ENCODE measurements around the gene AMPH.

Gene AMPH

DNA sequence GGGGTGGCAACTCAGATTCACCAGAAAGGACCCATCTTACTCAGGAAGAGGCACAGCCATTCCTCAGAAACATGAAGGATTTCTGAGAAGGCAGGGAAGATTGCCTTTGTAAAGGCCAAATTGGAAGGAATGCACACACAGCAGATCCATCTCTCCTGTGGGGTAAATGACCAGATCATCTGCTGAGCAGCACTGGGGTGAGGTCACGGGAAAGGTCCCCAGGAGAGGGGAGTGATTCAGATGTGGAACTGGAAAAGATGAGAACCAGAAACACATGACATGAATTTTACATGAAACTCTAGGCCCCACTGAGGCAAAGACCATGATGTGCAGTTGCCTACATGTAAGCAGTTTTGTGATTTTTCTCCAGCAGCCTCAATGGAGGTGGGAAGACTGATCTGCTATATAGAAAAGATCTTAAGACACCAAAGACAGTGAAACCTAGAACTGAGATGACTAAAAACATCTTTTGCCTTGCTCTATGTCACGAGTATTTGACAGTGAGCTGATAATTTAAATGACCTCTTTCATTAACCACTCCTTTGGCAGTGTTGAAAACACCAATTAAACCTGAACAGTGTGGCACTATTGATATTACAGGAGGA is 91.6 kb downstream of the AMPH start:
- no peak for DNase-seq

DNA sequence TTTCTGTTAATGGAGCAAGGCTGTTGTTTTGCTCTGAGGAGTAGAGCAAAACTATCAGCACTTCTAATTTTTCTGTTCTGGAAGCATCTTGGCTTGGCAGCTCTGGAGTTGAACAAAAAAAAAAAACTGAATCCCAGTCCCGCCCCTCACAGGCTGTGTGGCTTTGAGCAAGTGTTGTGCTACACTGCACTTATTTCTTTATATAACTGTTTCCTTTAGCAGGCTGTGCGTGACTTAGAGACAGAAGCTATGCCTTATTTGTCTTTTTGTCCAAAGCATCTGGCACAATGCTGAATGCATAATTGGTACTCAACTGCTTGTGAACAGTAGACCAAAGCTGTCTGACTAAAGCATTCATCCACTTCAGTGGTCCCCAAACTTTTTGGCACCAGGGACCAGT is 96.1 kb downstream of the AMPH start:
- no peak for DNase-seq

DNA sequence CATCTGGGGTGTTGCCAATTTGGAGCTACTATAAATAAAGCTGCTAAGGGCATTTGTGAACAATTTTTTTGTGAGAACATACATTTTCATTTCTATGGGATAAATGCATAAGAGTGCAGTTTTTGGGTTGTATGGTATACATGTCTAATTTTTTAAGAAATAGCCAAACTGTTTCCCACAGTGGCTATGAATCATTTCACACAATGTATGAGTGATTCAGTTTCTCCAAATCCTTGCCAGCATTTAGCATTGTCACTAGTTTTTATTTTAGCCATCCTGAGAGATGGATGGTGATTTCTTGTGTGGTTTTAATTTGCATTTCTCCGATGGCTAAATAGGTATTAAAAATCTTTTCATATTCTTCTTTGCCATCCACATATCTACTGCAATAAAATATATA is 105.3 kb downstream of the AMPH start:
- no peak for DNase-seq

DNA sequence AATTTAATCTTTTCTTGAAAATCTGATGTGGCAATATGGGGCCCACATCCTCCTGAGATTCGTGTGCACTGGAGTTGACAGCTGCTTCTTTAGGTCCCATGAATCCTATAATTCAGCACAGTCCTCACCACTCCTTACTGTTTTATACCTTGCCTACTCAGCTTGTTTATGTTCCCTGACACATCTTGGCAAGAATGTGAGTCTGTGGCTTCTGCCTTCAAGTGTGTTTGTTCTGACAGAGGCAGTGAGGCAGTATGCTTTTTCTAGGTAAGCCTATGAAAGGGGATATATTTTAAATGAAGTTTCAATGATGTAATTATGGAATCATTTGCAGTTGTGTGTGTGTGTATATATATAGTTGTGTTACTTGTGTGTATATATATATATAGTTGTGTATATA is 106.4 kb downstream of the AMPH start:
- no peak for DNase-seq

DNA sequence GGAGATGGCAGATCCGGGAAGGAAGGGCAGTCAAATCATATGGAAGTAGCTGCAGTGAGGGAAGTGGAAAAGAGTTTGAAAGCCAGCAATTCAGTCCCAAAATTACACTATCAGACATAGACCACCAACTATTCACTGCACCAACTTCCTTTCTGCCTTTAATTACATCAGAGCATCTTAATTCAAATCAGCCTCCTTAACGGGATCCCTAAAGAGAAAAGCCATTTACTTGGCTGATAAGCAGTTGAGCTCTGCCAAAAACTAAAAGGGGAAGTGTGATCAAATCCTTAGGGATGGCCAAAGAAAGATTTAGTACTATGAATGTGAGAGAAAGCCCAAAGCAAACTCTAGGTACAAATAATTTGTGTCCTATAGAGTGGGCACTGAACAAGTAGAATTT is 110.4 kb downstream of the AMPH start:
- no peak for DNase-seq

DNA sequence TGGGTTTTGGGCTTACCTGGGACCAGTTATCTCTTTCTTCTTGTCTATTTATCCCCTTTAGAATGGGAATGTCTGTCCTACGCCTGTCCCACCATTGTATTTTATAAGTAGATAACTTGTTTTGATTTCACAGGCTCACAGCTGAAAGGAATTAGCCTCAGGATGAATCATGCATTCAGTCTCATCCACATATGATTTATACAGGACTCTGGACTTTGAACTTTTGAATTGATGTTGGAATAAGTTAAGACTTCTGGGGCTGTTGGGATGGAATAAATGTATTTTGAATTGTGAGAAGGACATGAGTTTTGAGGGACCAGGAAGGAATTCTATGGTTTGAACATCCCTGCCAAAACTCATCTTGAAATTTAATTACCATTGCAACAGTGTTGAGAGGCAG is 112.6 kb downstream of the AMPH start:
- no peak for DNase-seq

DNA sequence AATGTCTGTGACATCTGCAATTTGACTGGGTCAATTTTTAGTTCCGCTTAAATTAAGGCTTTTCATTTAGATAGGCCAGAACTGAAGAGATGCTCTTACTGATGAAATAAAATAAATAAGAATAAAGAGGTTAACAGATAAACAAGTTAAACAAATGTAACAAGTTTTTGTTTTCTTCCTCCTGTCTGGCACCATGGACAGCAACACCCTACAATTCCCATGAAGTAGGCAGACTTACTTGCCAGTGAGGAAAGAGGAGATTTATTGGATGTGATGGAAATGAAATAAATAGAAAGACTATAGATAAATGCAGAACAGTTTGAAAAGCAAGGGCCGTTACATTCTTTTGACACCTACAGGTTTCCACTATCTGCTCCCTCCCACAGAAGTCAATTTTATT is 118.5 kb downstream of the AMPH start:
- no peak for DNase-seq

DNA sequence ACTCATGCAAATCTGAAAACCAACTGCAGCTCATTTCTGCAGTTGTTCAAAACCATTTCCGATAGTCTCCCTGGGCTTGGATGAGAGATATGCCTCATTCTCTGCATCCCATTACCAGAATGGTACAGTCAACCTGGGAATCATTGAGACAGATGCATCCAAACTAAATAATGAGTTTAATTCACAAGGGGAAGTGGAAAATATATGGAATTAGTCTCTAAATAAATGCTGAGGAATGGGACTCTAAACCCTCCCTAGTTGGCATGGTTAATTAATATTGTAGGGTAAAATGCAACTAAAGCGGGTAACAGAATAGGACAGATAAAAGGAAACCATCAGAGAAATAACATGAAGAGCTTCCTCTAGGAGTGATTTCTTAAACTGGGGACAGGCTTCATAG is 118.9 kb downstream of the AMPH start:
- DNase-seq = no peak

DNA sequence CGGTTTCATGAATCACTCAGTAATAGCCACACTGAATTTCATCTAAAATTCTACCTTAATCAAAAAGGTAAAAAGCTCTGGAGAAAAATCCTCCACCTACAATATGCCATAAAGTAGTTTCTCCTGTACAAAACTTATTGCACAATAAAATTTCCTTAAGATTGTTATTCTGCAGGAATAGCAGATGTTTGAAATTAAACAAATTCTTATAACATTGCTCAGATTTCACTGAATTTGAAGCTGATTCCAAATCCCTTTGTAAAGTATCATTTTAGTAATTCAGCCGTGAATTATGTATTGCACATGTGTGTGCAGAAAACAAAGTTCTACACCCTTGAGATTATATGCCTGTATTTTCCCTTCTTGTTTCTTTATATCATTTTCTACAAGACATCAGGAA is 123.8 kb downstream of the AMPH start:
- DNase-seq = no peak

DNA sequence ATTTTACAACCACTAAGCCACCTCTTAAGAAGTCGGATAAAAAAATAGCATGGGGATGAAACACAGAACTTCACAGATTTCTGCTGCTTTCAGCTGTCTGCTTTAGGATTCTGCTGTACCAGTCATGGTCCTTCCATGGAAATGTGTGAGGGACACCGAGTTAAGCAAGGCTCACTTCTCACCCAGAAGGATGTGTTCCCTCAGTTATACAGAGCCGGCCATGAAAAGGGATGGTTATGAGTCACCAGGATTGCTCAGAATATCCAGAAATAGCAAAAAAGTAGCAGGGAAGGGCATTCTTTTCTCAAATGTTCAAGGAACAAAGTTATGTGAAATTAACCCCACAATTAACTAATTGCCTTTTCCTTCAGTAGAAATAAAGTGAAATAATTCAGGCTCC is 124.4 kb downstream of the AMPH start:
- DNase-seq = no peak

DNA sequence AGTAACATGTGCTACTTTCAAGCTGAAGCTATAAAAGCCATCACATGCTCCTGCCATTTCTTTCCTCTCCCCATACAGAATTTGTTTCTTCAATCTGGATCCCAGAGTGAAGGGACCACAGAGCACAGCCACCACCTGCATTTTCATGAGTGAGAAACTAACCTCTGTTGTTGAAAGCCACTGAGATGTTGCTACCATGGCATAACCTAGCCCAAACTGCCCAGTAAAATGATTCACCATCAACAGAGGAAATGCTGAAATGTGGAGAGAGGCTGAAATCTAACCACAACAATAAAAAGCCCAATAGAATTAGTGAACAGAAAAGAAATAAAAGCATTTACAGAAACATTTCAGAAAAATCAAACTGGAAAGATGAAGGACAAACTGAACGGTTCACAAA is 125.2 kb downstream of the AMPH start:
- no peak for DNase-seq

DNA sequence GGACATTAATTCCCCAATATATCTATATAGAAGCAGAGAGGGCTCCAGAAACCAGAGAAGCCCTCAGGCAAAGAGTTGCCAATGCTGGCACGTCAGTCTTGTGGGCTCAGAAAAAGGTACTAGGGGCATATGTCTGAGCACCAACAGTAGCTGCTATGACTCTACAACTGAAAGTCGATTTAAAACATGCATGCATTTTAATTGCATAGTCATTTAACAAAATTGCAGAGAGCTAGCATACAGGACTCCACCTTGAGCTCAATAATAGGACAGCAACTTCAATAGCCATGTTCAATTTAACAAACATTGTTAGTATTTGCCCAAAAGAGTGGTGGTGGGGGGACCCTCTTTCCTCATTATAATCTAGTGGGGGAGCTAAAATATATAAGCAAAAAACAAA is 126.5 kb downstream of the AMPH start:
- no peak for DNase-seq

DNA sequence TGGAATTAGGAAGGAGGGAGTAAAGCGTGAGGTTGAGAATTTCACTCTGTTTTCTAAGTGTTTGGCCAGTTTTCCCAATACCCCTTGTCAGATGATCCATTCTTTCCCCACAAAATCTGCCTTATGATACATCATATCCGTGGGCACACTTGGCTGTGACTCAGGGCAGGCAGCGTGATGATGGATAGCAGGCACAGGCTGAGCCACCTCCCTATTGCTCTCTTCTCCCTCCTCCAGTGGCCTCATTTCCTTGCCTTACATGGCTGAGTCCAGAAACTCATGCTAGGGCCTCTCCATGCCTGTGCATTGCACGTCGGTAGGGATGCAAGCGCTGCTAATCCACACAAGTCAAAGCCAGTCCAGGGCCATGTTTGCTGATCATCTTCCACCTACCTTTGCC is 128.3 kb downstream of the AMPH start:
- DNase-seq = no peak

DNA sequence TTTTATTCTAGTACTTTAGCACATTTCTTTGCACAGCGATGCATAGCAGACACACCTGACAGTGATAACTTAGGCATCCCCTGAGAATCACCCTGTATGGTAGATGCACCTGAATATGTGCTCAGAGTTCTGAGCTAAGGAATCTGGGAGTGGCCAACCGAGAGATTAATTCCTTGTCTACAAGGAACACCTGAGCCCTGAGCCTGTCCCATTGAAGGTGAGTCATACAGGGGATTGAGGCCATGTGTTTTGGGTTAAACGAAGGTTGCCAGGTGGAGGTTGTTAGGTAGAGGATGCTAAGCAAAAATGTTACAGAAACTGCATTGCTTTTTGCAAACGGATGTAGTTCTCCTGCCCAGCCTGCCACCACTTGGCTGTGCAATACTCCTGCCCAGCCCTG is 128.9 kb downstream of the AMPH start:
- no peak for DNase-seq

DNA sequence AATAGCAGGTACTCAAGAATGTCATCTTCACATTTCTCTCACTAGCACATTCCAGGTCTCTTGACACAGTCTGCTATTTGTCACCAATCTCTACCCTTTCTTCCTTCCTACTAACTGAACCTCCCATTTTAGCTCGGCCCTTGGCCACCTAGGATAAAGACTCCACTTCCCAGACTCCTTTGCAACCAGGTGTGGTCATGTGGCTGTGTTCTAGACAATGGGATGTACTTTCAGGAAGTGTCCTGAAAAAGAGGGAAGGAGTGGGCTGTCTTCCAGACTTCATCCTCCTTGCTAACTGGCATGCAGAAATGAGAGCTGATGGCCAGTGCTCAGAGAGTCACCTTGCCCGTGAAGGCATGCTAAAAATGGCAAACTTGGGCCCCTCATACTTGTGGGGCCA is 139.2 kb downstream of the AMPH start:
- DNase-seq = no peak

DNA sequence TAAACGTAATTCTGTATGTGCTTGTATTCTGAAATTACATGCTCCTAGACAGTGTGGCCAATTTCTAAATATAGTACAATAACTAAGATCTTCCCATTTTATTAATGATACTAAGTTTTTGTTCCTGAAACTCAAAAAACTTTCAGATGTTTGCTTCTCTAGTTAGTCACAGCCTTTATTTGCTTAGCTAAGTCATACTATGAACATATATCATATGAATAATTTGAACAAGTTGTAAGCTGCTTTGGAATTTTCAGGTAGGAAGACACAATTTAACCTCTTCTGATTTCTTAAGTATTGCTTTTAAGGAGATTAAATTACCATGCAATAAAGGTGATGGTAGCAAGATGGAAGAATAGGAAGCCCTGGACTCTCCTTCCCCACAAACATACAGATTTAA is 148.7 kb downstream of the AMPH start:
- no peak for DNase-seq

DNA sequence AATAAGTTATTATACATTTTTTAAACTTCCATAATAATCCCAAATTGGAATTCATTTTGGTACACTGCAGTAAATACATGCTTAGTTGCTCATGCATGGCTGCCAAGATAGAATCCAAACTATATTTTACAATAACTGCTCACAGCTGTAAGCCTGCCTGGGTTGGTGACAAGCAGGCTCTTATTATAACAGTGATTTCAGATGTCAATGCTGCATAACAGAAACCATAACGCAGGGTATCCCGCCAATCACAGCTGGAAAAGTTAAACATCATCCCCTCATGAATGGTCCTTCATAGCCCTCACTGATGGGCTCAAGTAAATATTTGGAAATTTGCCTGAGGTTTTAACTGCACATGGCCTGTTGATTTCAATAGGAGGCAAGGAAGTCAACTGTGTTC is 149.8 kb downstream of the AMPH start:
- DNase-seq = no peak

DNA sequence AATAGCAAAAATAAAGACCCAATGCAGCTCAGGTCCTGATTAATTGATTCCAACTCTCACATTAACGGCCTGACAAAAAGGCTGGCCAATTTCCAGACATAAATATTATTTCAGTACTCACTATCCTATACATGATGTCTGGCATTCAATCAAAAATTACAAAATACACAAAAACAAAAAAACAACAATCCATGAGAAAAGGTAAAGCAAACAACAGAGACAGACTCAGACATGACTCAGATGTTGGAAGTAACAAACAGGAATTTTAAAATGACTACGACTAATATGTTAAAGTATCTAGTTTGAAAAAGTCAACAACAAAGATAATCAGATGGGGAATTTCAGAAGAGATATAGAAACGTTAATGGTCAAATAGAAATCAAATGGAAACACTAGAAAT is 152.8 kb downstream of the AMPH start:
- no peak for DNase-seq

DNA sequence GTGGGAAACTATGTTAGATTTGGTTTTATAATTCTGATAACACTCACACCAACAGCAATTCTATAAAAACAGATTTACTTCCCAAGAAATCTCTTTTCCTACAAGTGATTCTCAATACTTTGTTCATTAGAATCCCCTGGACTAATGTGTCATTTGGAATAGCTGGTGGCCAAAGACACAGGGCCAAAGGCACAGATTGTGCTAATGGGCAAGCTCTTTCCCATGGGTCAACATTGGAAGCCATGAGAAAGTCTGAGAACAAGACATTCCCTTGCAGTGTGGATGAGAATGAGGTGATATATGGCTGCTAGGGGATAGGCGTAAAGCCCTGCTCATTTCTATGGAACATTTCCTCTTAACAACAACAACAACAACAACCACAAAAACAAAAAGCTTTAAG is 153.8 kb downstream of the AMPH start:
- no peak for DNase-seq

DNA sequence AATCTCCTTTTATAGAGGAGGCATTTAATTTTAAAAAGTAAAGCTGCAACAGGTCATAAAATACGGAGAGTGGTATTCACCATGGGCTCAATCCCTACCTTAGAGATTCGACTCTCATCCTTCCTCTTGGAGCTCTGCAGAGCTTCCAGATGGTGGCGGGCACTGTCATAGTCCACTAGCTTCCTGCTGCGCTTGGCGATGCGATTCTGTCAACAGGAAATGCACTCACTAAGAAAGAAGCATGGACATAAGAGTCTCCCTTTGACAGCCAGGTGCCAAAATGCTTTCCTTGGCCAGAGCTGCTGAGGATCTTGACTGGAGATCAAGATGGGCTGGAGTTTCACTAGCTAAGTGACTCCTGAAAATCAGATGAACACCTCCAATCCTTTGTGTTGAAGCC is 154.4 kb downstream of the AMPH start:
- no peak for DNase-seq

DNA sequence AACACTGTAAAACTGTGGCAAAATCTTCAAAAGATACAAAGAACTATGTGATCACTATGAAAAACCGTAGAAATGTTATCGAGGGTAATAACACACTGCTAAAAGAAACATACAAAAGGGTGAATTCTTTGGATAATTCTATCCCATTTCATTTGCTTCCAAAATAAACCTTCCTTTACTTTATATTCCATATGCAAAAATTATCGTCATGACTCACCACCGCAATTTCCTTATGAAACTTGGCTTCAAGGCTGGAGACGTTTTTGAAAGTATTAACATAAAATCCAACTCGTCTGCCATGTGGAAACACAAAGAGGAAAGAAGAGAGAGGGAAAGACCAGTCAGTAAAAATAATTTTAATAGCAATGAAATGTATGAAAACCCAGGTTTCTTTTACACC is 165.2 kb downstream of the AMPH start:
- DNase-seq = no peak

DNA sequence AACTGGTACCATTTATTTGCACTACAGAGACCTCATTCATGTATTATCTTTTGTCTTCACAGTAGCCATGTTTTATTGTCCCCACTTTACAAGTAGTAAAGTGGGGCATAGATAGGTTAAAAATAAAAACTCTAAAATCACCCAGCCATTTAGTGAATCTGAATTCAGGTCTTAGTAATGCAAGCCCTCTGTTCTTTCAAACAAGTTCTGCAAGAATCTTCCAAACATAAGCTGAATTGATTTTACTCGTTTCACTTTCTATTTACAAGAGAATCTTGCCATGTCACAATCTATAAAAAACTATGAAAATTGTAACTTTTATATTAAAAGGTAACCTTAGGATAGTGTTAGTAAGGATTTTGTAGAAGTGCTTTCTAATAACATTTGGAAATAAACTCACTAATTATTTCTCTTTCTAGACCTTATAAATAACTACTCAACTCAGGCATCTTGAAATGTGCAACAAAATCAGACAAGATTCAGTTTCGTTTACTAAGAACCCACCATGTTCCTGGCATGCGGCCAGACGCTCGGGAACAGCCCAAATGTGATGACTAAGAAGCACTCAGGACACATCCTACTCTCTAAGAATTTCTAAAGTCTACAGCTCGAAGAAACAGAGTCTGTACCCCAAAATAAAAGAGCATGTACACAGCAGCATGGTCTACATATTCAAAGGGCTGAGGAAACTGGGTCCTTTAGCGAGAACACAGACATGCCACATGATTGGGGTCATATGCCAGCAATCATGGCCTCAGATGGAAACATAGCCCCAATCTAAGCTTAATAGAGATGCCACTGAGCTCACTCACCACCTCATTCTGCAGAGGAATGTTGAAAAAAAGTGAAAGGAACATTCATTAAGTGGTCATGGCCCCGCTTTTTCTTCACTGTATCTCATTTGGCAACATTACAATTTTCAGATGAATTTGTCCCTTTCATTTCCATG is 167.6 kb downstream of the AMPH start:
- peak; percentile 70 for DNase-seq

DNA sequence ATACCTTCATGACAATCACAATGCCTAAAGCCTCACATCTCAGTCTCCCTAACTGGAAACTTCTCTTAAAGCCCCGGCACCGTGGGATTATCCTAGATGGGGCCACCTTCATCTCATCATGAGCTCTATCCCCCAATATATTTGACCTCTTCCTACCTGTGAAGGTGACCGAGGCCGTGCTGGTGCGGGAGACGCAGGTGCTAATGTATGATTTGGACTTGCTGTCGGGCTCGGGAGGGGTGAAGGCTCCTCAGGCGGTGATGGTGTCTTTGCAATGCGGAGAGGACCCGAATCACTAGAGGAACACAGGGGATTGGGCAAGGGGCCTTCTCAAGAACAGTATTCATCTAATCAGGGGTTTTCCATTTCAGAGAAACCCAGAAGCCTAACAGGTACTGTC is 168.4 kb downstream of the AMPH start:
- no peak for DNase-seq

DNA sequence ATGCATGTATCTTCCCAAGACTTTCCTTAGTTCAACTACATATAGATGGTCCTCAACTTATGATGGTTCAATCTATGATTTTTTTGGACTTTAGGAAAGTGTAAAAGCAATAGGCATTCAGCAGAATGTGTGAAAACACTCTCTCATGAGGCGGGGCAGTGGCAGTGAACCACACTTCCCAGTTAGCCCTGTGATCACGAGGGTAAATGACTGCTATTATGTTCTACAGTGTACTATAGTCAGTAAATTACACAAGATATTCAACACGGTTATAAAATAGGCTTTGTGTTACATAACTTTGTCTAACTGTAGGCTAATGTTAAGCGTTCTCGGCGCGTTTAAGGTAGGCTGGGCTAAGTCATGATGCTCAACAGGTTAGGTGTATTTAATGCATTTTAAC is 169.3 kb downstream of the AMPH start:
- DNase-seq = no peak

DNA sequence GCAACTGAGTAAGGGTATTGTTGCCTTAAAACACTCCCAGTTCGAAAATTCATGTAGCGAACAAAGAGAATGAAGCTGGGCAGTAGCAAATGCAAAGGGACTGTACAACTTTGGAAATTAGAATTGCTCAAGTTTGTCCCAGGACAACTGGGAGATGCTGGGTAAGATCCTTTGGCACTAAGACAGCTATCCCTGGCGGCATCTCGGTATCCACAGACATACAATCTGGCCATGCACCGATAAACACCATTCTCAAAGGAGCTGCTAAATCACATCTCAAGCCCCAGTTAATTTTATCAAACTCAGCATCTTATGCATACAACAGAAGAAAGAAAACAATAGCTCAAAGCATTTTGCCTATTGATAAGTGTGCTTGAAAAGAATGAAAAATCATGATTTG is 177.3 kb downstream of the AMPH start:
- DNase-seq = no peak

Data from CD4-positive, alpha-beta T cell treated with Interleukin-12 subunit alpha and Interleukin-12 subunit beta, for 1 hour (primary cell).